HG03108 (cell line): ENCODE measurements around the gene DYRK1A.

Source experiments
- ATAC-seq: cut with Tn5 transposase; IDR thresholded peaks from one replicate; pipeline ENCODE4 v1.9.1; 2021; ENCODE audit warnings: moderate library complexity; ENCODE audit not compliant: unreplicated experiment

Gene DYRK1A

GRCh38 chr21:37562920-37563640 is 196.5 kb downstream of the DYRK1A start:
- peak; percentile 6 for ATAC-seq

- ATAC-seq: peak; percentile 84
Measured at GRCh38 chr21:37563641-37564340, 197.2 kb downstream of the DYRK1A start.

GRCh38 chr21:37564341-37564923 is 197.9 kb downstream of the DYRK1A start:
- ATAC-seq: peak; percentile 49

- ATAC-seq: no peak
Measured at GRCh38 chr21:37564924-37565529, 198.5 kb downstream of the DYRK1A start.

GRCh38 chr21:37565530-37566223 is 199.1 kb downstream of the DYRK1A start:
- no peak for ATAC-seq

GRCh38 chr21:37566790-37567615 is 200.4 kb downstream of the DYRK1A start:
- no peak for ATAC-seq

DNA sequence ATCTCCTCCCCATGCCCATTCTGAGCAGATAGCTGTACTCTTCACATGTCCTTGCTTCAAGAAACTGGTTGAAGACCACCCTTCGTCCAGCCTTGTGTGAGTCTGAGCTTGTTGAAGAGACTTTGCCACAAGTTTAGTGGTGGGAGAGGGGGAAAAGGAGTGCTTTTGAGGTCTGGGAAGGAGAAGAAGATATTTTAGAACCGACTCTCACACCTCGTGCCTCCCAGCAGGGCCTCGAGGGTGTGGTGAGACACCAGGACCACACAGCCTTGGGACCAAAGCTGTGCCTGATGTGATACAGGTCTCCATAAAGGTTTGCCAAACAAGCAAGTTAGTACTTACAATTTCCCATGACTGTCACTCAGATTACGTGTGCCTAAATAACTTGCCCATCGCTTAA is 201.8 kb downstream of the DYRK1A start:
- ATAC-seq: no peak

GRCh38 chr21:37568916-37569315 is 202.3 kb downstream of the DYRK1A start:
- ATAC-seq: no peak

DNA sequence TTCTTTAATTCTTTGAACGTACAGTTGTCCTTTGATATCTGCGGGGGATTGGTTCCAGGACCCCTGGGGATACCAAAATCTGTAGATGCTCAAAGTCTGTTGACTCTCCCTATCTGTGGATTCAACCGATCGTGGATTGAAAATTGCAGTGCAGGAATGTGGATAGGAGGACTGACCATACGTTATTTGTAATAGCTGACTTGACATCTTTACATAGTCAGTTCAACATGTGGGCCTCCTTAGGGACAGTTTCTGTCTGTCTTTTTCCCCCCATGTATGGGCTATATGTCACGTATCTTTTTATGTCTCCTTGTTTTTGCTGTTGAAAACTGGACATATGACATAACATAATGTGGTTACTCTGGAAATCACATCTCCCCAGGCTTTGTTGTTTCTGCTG is 204.9 kb downstream of the DYRK1A start:
- ATAC-seq: no peak

DNA sequence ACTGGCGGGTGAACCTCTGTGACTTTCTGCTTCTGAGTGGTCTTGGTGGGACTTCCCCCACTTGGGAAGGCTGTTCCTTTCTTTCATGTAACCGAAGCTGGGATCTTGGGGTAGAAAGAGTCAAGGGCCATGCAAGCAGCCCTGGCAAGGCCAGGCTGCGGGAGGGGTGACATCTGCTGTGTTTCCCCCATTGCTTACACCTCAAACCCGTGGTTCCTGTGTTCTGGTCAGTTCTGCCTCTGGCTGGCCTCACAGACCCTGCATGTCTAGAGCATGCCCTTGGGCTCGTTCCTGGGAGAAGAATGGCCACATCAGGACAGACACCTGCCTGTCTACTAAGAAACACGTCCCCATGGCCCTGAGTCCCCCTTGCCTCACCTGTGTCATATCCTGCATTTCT is 207.7 kb downstream of the DYRK1A start:
- ATAC-seq: no peak

- no peak for ATAC-seq
Measured at GRCh38 chr21:37574751-37575150, 208.2 kb downstream of the DYRK1A start.

DNA sequence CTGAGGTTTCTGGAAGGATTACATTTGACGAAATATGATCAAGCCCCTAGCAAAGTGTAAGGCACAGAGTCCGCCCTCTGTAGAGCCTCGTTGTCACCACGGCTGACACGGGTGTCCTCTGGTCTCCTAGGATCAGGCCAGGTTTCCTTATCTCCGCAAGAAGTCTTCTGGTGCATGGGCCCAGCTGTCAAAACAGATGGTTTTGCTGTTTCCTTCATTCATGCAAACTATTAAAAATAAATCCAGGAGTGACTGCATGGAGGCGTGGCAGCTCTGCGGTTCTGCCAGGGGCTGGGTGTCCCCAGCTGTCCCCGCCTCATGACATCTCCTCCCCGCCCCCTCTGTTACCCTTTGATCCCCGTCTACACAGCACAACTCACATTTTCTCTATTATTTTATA is 209.0 kb downstream of the DYRK1A start:
- ATAC-seq: no peak
